ENCODE results near the gene RNASE11.
"Not testable (repeated sequence)": the region's sequence is repeated elsewhere in the genome, so short reads cannot be mapped to it uniquely, and the experiment has no call there.

The RNASE11 gene

GRCh38 chr14:20587489-20588154 is at the start of gene RNASE11:
RNASE11 (minus strand) TSS chr14:20588001.
- no peak for DNase-seq

GRCh38 chr14:20632831-20633691 is 45.3 kb upstream of the RNASE11 start:
- DNase-seq, result peak; percentile 51

- no peak for DNase-seq
Observed at GRCh38 chr14:20632448-20632830, 44.6 kb upstream of the RNASE11 start.

GRCh38 chr14:20631880-20632389 is 44.1 kb upstream of the RNASE11 start:
- DNase-seq, result no peak

- DNase-seq, result peak; percentile 56
Observed at GRCh38 chr14:20631023-20631879, 43.5 kb upstream of the RNASE11 start.

GRCh38 chr14:20630340-20631022 is 42.7 kb upstream of the RNASE11 start:
- DNase-seq, result peak; percentile 28

GRCh38 chr14:20628063-20628854 is 40.5 kb upstream of the RNASE11 start:
- DNase-seq, result no peak

GRCh38 chr14:20627346-20628027 is 39.7 kb upstream of the RNASE11 start:
- DNase-seq, result no peak

GRCh38 chr14:20626274-20626673 is 38.5 kb upstream of the RNASE11 start:
- DNase-seq, result no peak

- DNase-seq, result no peak
Observed at GRCh38 chr14:20624495-20625070, 36.8 kb upstream of the RNASE11 start.

- DNase-seq, result no peak
Observed at GRCh38 chr14:20623798-20624197, 36.0 kb upstream of the RNASE11 start.

- no peak for DNase-seq
Observed at GRCh38 chr14:20622816-20623291, 35.1 kb upstream of the RNASE11 start.

- no peak for DNase-seq
Observed at GRCh38 chr14:20620798-20621478, 33.1 kb upstream of the RNASE11 start.

GRCh38 chr14:20619688-20620087 is 31.9 kb upstream of the RNASE11 start:
- DNase-seq, result not testable (repeated sequence)

- DNase-seq, result no peak
Observed at GRCh38 chr14:20618271-20618749, 30.5 kb upstream of the RNASE11 start.

GRCh38 chr14:20617138-20618003 is 29.6 kb upstream of the RNASE11 start:
- DNase-seq, result no peak

GRCh38 chr14:20615996-20616395 is 28.2 kb upstream of the RNASE11 start:
- DNase-seq, result no peak

- DNase-seq, result peak; percentile 38
Observed at GRCh38 chr14:20614038-20614840, 26.4 kb upstream of the RNASE11 start.

All from NCI-H146 (cell line).